Neural crest cell (in vitro differentiated cells): ENCODE data around the gene PDPN. TPM values are rescaled to one million over a fixed set of nuclear protein-coding genes. Genes with fewer than 3 reads are reported as not detected.

Experiments used
- DNase-seq: peaks from one replicate; pipeline ENCODE4 v3.0.0; 2021; ENCODE audit warnings: low read depth, mixed read lengths, low spot score
- H3K27ac Mint-ChIP-seq: one replicate; pipeline ENCODE4 v1.8.0; 2021; ENCODE audit warnings: mild to moderate bottlenecking, mixed read lengths; ENCODE audit not compliant: unreplicated experiment
- H3K27me3 Mint-ChIP-seq: 2 replicates; pipeline ENCODE4 v1.8.0; 2021; ENCODE audit warnings: low read depth, mild to moderate bottlenecking, mixed read lengths
- H3K36me3 Mint-ChIP-seq: 2 replicates; pipeline ENCODE4 v1.8.0; 2021; ENCODE audit warnings: low read depth, mild to moderate bottlenecking, mixed read lengths
- H3K4me1 Mint-ChIP-seq: 2 replicates; pipeline ENCODE4 v1.8.0; 2021; ENCODE audit warnings: mixed read lengths
- H3K4me3 Mint-ChIP-seq: one replicate; pipeline ENCODE4 v1.8.0; 2021; ENCODE audit warnings: mild to moderate bottlenecking, mixed read lengths
- H3K9me3 Mint-ChIP-seq: 2 replicates; pipeline ENCODE4 v1.8.0; 2021; ENCODE audit warnings: mixed read lengths
- CTCF ChIP-seq: fragments of 200-600 bp; sonication (generic); conservative IDR thresholded peaks from 2 replicates; pipeline ENCODE4 v1.5.0; 2021; ENCODE audit warnings: antibody characterized with exemption, mild to moderate bottlenecking
- long read RNA-seq: library from polyadenylated mRNA; unstranded; transcript quantifications from one replicate; pipeline ENCODE4 v2.0.0, GENCODE V29; 2020
- total RNA-seq: library from RNA; stranded (reverse); gene quantifications from 2 replicates; pipeline ENCODE4 v1.2.1, GENCODE V29; 2021

PDPN gene
- 47.4 and 51.7 TPM in 2 replicates for total RNA-seq
- long read RNA-seq, transcript PDPN-201 (6 exons, 3,104 nt), result major isoform, 21 of 47 reads
- long read RNA-seq, transcript PDPN-202 (6 exons, 2,801 nt), result minor isoform, 18 of 47 reads
- long read RNA-seq, partial matches to known transcripts, result 0 of 47 reads
- long read RNA-seq, other reads (novel, unspliced or antisense), result 7 of 47 reads

- no peak for TF ChIP-seq CTCF
- H3K36me3 Mint-ChIP-seq, result no peaks in the 10 kb centered on the region
- peak within 1 kb of the TSS; percentile 91 for H3K4me3 Mint-ChIP-seq
- peak within 1 kb of the TSS; percentile 86 for H3K27ac Mint-ChIP-seq
- H3K27me3 Mint-ChIP-seq, result peaks cover 23% of the 10 kb centered on the region
- H3K9me3 Mint-ChIP-seq, result no peaks in the 10 kb centered on the region
- H3K4me1 Mint-ChIP-seq, result peaks cover 55% of the 10 kb centered on the region
- DNase-seq, result peak; percentile 69
Measured at GRCh38 chr1:13583595-13583965, at the start of gene PDPN. Gene PDPN, plus strand, starts transcription at chr1:13583832. Its CDS starts 202 bp downstream, at chr1:13584034.

GRCh38 chr1:13535227-13535626 is 48.4 kb upstream of the PDPN start:
- no peak for DNase-seq

GRCh38 chr1:13536571-13536970 is 47.1 kb upstream of the PDPN start:
- no peaks in the 10 kb centered on the region for H3K36me3 Mint-ChIP-seq
- no peaks in the 10 kb centered on the region for H3K4me1 Mint-ChIP-seq
- DNase-seq, result no peak
- H3K4me3 Mint-ChIP-seq, result no peak overlapping the region
- H3K27me3 Mint-ChIP-seq, result no peaks in the 10 kb centered on the region
- no peaks in the 10 kb centered on the region for H3K9me3 Mint-ChIP-seq
- no peak overlapping the region for H3K27ac Mint-ChIP-seq
- no peak for TF ChIP-seq CTCF

More at GRCh38 chr1:13535227-13535626, 48.4 kb upstream of the PDPN start:
- Mint-ChIP-seq H3K27me3 (no peaks in the 10 kb centered on the region), H3K36me3 (no peaks in the 10 kb centered on the region), H3K4me3 (no peak overlapping the region), H3K9me3 (no peaks in the 10 kb centered on the region), H3K4me1 (peaks cover 3% of the 10 kb centered on the region), H3K27ac (no peak overlapping the region)
- no peak for TF ChIP-seq CTCF

GRCh38 chr1:13538832-13539231 is 44.8 kb upstream of the PDPN start:
- no peak for TF ChIP-seq CTCF
- H3K4me1 Mint-ChIP-seq, result peaks cover 5% of the 10 kb centered on the region
- H3K27me3 Mint-ChIP-seq, result no peaks in the 10 kb centered on the region
- no peaks in the 10 kb centered on the region for H3K36me3 Mint-ChIP-seq
- no peak overlapping the region for H3K4me3 Mint-ChIP-seq
- H3K9me3 Mint-ChIP-seq, result no peaks in the 10 kb centered on the region
- DNase-seq, result no peak
- no peak overlapping the region for H3K27ac Mint-ChIP-seq

DNA sequence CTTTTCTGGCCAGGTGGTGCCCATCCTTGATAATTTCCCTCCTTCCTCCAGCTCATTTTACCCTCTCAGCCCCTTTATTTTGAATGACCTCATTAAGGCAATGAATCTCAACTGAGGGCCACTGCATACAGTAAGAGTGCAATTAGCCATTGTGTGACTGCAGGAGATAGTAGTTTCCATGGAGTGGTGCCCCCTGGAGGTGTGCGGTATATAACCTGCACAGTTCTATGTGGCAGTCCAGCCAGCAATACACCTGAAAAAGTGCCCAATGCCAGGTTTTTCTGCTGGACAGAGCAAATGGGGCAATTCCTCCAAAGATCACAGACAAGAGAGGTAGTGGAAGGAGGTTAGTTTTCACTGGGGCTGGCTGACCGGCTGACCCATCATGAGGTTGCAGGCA is 43.9 kb upstream of the PDPN start:
- H3K27ac Mint-ChIP-seq, result no peak overlapping the region
- H3K27me3 Mint-ChIP-seq, result no peaks in the 10 kb centered on the region
- TF ChIP-seq CTCF, result peak; percentile 27
- no peaks in the 10 kb centered on the region for H3K9me3 Mint-ChIP-seq
- H3K4me1 Mint-ChIP-seq, result peaks cover 10% of the 10 kb centered on the region
- H3K4me3 Mint-ChIP-seq, result no peak overlapping the region
- no peak for DNase-seq
- no peaks in the 10 kb centered on the region for H3K36me3 Mint-ChIP-seq

GRCh38 chr1:13540866-13541265 is 42.8 kb upstream of the PDPN start:
- no peaks in the 10 kb centered on the region for H3K36me3 Mint-ChIP-seq
- TF ChIP-seq CTCF, result no peak
- H3K9me3 Mint-ChIP-seq, result no peaks in the 10 kb centered on the region
- no peaks in the 10 kb centered on the region for H3K27me3 Mint-ChIP-seq
- H3K4me1 Mint-ChIP-seq, result peaks cover 10% of the 10 kb centered on the region
- peak overlapping the region; percentile 62 for H3K27ac Mint-ChIP-seq
- DNase-seq, result no peak
- no peak overlapping the region for H3K4me3 Mint-ChIP-seq
